H1 (cell line): ENCODE results near the gene CPM. TPM values are rescaled to one million over a fixed set of nuclear protein-coding genes. Genes with fewer than 3 reads are reported as not detected.

Experiments
- CHD1 ChIP-seq: IDR thresholded peaks from 2 replicates; pipeline ENCODE4 v1.6.1; 2012; ENCODE audit warnings: low read depth, low read length, improper control_type of control experiment
- GABPA ChIP-seq: IDR thresholded peaks from 2 replicates; pipeline ENCODE4 v1.6.1; 2011; ENCODE audit warnings: mild to moderate bottlenecking, low read length, moderate library complexity, borderline replicate concordance; ENCODE audit not compliant: insufficient read depth
- GTF2F1 ChIP-seq: IDR thresholded peaks from 2 replicates; pipeline ENCODE4 v1.6.1; 2012; ENCODE audit warnings: low read depth, low read length, improper control_type of control experiment, borderline replicate concordance
- JUN ChIP-seq: IDR thresholded peaks from 2 replicates; pipeline ENCODE4 v1.6.1; 2011; ENCODE audit warnings: low read depth, mild to moderate bottlenecking, improper control_type of control experiment, low read length
- JUND ChIP-seq: IDR thresholded peaks from 2 replicates; pipeline ENCODE4 v1.6.1; 2011; ENCODE audit warnings: mild to moderate bottlenecking, improper control_type of control experiment, low read length
- POU5F1 ChIP-seq: IDR thresholded peaks from 2 replicates; pipeline ENCODE4 v1.6.1; 2011; ENCODE audit warnings: low read depth, mild to moderate bottlenecking, low read length, moderate library complexity
- RBBP5 ChIP-seq: IDR thresholded peaks from 2 replicates; pipeline ENCODE4 v1.7.1; 2012; ENCODE audit warnings: low read depth, mild to moderate bottlenecking, inconsistent platforms, low read length, moderate library complexity, borderline replicate concordance
- RNF2 ChIP-seq: fragments of 200-900, 300-1000 bp; sonication (generic); IDR thresholded peaks from 2 replicates; pipeline ENCODE4 v1.7.1; 2016; ENCODE audit warnings: borderline replicate concordance, low read depth, mild to moderate bottlenecking, antibody characterized with exemption, low read length; ENCODE audit not compliant: poor library complexity, severe bottlenecking; ENCODE audit errors: missing control alignments
- TAF7 ChIP-seq: optimal IDR thresholded peaks from 2 replicates; pipeline ENCODE3; 2011; ENCODE audit warnings: low read depth, mild to moderate bottlenecking, inconsistent platforms, low read length, moderate library complexity, borderline replicate concordance
- TEAD4 ChIP-seq: IDR thresholded peaks from 2 replicates; pipeline ENCODE4 v1.6.1; 2012; ENCODE audit warnings: low read depth, low read length, inconsistent platforms, mixed read lengths
- ZNF274 ChIP-seq: IDR thresholded peaks from 2 replicates; pipeline ENCODE4 v1.7.0; 2012; ENCODE audit warnings: low read length, borderline replicate concordance; ENCODE audit errors: extremely low read depth
- polyA plus RNA-seq, 7 experiments: library from polyadenylated mRNA; depleted of rRNA in 3 of 7; stranded (reverse) in 5 of 7; unstranded in 2 of 7; fragments of >200 nt in 5 of 7; fragments of 200-250 nt in 2 of 7; gene quantifications; 1 replicate in 5 of 7; 2 replicates in 1 of 7; 4 replicates in 1 of 7; pipeline versions ENCODE4 v1.2.1 to v1.2.3, GENCODE V29; 2011 to 2013; ENCODE audit warnings: missing spikeins in 2 of 7, mixed read lengths in 2 of 7
- total RNA-seq: library from RNA; stranded (reverse); fragmentation: NEBNext Ultra II Directional; extraction: Animal tissue kit (Norgen Biotek cat#: 25700); gene quantifications from 2 replicates; pipeline ENCODE4 v1.2.1, GENCODE V29; 2021
- TF ChIP-seq, protein P1 (sequence below): IDR thresholded peaks from 2 replicates; pipeline ENCODE4 v1.6.1; 2012; ENCODE audit warnings: low read length, inconsistent platforms

Gene CPM
- total and polyA plus RNA-seq, 2 of the 8 experiments (the other 6 are each of a cell fraction or from before 2014, with no cell fraction given) = 0.33 to 3.1 TPM

DNA sequence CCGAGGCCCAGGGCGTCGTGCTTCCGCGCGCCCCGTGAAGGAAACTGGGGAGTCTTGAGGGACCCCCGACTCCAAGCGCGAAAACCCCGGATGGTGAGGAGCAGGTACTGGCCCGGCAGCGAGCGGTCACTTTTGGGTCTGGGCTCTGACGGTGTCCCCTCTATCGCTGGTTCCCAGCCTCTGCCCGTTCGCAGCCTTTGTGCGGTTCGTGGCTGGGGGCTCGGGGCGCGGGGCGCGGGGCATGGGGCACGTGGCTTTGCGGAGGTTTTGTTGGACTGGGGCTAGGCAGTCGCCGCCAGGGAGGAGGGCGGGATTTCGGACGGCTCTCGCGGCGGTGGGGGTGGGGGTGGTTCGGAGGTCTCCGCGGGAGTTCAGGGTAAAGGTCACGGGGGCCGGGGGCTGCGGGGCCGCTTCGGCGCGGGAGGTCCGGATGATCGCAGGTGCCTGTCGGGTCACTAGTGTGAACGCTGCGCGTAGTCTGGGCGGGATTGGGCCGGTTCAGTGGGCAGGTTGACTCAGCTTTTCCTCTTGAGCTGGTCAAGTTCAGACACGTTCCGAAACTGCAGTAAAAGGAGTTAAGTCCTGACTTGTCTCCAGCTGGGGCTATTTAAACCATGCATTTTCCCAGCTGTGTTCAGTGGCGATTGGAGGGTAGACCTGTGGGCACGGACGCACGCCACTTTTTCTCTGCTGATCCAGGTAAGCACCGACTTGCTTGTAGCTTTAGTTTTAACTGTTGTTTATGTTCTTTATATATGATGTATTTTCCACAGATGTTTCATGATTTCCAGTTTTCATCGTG, 124.4 kb downstream of the CPM start (continued):
- no peak for TF ChIP-seq POU5F1
- peak; percentile 1; the same call in 1 of the 2 replicates for TF ChIP-seq GTF2F1
- no peak; the same call in 1 of the 2 replicates for TF ChIP-seq RBBP5
- peak; percentile 63; the same call in 1 of the 2 replicates for TF ChIP-seq JUND
- TF ChIP-seq JUN = peak; percentile 56; the same call in 1 of the 2 replicates
- peak; percentile 52 for TF ChIP-seq TAF7
- 0 out of 2 replicates have a peak, but pooled peaks have one; percentile 1 for TF ChIP-seq TEAD4
- no peak for TF ChIP-seq RNF2
- TF ChIP-seq CHD1 = no peak
- no peak for TF ChIP-seq GABPA
- TF ChIP-seq, protein P1, sequence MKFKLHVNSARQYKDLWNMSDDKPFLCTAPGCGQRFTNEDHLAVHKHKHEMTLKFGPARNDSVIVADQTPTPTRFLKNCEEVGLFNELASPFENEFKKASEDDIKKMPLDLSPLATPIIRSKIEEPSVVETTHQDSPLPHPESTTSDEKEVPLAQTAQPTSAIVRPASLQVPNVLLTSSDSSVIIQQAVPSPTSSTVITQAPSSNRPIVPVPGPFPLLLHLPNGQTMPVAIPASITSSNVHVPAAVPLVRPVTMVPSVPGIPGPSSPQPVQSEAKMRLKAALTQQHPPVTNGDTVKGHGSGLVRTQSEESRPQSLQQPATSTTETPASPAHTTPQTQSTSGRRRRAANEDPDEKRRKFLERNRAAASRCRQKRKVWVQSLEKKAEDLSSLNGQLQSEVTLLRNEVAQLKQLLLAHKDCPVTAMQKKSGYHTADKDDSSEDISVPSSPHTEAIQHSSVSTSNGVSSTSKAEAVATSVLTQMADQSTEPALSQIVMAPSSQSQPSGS = 0 out of 2 replicates have a peak, but pooled peaks have one; percentile 33
- TF ChIP-seq ZNF274 = no peak
